Neural crest cell (in vitro differentiated cells): ENCODE data around the gene THOC7. TPM values are rescaled to one million over a fixed set of nuclear protein-coding genes. Genes with fewer than 3 reads are reported as not detected.

Source experiments
- DNase-seq: peaks from one replicate; pipeline ENCODE4 v3.0.0; 2021; ENCODE audit warnings: low read depth, mixed read lengths, low spot score
- H3K27ac Mint-ChIP-seq: one replicate; pipeline ENCODE4 v1.8.0; 2021; ENCODE audit warnings: mild to moderate bottlenecking, mixed read lengths; ENCODE audit not compliant: unreplicated experiment
- H3K27me3 Mint-ChIP-seq: 2 replicates; pipeline ENCODE4 v1.8.0; 2021; ENCODE audit warnings: low read depth, mild to moderate bottlenecking, mixed read lengths
- H3K36me3 Mint-ChIP-seq: 2 replicates; pipeline ENCODE4 v1.8.0; 2021; ENCODE audit warnings: low read depth, mild to moderate bottlenecking, mixed read lengths
- H3K4me1 Mint-ChIP-seq: 2 replicates; pipeline ENCODE4 v1.8.0; 2021; ENCODE audit warnings: mixed read lengths
- H3K4me3 Mint-ChIP-seq: one replicate; pipeline ENCODE4 v1.8.0; 2021; ENCODE audit warnings: mild to moderate bottlenecking, mixed read lengths
- H3K9me3 Mint-ChIP-seq: 2 replicates; pipeline ENCODE4 v1.8.0; 2021; ENCODE audit warnings: mixed read lengths
- total RNA-seq: library from RNA; stranded (reverse); gene quantifications from 2 replicates; pipeline ENCODE4 v1.2.1, GENCODE V29; 2021
- TF ChIP-seq, protein P1 (sequence below): fragments of 200-600 bp; sonication (generic); conservative IDR thresholded peaks from 2 replicates; pipeline ENCODE4 v1.5.0; 2021; ENCODE audit warnings: antibody characterized with exemption, mild to moderate bottlenecking

The THOC7 gene
- total RNA-seq, 1 donor from 2014 or later: 59.2 TPM

DNA sequence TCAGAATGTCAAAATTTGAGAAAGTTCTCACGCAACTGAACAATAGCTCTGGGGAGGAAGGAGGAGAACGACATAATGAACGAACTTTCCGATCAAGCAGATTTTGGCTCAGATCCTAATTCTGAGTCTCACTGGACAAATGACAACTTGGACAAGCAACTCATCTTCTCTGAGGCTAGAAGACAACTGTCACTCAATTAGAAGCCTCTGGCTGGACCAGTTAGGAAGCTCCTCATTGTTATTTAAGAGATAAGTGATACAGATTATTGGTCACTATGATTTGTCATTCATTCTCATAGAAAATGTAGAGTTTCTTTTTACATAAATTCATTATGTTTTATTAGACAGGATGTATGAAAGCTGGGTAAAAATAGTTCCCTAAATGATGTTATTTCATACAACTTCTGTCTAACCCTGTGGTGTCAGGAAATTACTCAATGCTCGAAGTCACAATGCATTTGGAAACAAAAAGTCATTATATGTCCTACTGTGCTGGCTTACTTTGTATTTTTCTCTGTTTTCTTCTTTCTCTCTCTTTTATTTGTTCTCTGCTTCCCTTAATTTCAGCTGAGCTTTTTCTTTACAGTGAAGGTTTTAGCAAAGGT is 55.5 kb downstream of the THOC7 start:
- Mint-ChIP-seq H3K36me3 (peaks cover 2% of the 10 kb centered on the region), H3K4me3 (no peak overlapping the region), H3K4me1 (no peaks in the 10 kb centered on the region), H3K27ac (no peak overlapping the region), H3K9me3 (peaks cover 3% of the 10 kb centered on the region), H3K27me3 (no peaks in the 10 kb centered on the region)
- TF ChIP-seq, protein P1, sequence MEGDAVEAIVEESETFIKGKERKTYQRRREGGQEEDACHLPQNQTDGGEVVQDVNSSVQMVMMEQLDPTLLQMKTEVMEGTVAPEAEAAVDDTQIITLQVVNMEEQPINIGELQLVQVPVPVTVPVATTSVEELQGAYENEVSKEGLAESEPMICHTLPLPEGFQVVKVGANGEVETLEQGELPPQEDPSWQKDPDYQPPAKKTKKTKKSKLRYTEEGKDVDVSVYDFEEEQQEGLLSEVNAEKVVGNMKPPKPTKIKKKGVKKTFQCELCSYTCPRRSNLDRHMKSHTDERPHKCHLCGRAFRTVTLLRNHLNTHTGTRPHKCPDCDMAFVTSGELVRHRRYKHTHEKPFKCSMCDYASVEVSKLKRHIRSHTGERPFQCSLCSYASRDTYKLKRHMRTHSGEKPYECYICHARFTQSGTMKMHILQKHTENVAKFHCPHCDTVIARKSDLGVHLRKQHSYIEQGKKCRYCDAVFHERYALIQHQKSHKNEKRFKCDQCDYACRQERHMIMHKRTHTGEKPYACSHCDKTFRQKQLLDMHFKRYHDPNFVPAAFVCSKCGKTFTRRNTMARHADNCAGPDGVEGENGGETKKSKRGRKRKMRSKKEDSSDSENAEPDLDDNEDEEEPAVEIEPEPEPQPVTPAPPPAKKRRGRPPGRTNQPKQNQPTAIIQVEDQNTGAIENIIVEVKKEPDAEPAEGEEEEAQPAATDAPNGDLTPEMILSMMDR: no peak
- DNase-seq: no peak

DNA sequence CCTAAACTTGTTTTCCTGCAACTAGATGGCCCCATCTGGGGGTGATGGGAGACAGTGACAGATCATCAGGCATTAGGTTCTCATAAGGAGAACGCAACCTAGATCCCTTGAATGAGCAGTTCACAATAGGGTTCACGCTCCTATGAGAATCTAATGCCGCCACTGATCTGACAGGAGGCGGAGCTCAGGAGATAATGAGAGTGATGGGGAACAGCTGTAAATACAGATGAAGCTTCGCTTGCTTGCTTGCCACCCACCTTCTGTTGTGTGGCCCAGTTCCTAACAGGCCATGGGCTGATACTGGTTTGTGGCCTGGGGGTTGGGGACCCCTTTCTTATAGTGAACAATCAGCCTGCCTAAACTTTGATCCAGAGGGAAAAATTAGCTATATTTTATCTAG is 59.7 kb downstream of the THOC7 start:
- TF ChIP-seq, protein P1: no peak
- H3K9me3 Mint-ChIP-seq: peaks cover 3% of the 10 kb centered on the region
- DNase-seq: no peak
- H3K27me3 Mint-ChIP-seq: no peaks in the 10 kb centered on the region
- peaks cover 2% of the 10 kb centered on the region for H3K36me3 Mint-ChIP-seq
- no peak overlapping the region for H3K4me3 Mint-ChIP-seq
- H3K4me1 Mint-ChIP-seq: peaks cover 3% of the 10 kb centered on the region
- no peak overlapping the region for H3K27ac Mint-ChIP-seq

DNA sequence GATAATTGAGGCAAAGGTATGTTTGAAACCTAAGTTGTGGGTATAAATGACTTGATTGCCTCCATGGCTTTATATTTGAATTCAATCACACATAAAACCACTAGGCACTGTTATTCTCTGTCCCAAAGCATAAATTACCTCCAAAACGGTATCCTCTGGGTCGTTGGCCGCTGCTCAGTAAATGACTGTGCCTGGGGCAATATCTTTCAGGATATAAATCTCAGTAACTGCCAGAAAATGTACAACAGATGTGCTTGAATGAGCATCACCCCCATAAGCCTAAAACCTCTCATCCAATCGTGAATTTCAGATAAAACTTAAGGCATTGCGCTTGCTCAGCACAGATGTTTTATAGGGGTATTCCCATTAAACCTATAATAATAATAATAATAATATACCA is 63.5 kb downstream of the THOC7 start:
- H3K4me3 Mint-ChIP-seq: no peak overlapping the region
- peaks cover 3% of the 10 kb centered on the region for H3K9me3 Mint-ChIP-seq
- peaks cover 2% of the 10 kb centered on the region for H3K36me3 Mint-ChIP-seq
- no peak for DNase-seq
- H3K27ac Mint-ChIP-seq: no peak overlapping the region
- peaks cover 6% of the 10 kb centered on the region for H3K4me1 Mint-ChIP-seq
- H3K27me3 Mint-ChIP-seq: no peaks in the 10 kb centered on the region
- TF ChIP-seq, protein P1: no peak

DNA sequence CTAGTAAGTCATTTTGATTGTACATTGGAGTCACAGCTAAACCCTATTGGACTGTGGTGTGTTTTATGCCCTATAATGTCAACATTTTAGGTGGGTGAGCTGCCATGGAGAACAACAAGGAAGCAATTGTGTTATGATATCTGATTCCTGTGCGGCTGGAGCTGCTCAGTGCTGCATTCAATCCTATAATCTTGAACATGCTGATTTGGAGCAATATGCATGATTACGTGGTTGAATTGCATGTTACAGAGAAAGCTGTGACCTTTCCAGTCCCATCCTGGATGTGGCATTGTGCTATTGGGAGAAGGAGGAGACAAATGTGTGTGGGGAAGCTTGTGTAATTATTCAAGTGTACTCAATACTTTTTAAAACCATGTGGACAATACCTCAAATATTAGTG is 64.7 kb downstream of the THOC7 start:
- DNase-seq: no peak
- no peak overlapping the region for H3K4me3 Mint-ChIP-seq
- H3K9me3 Mint-ChIP-seq: no peaks in the 10 kb centered on the region
- H3K36me3 Mint-ChIP-seq: no peaks in the 10 kb centered on the region
- H3K4me1 Mint-ChIP-seq: peaks cover 6% of the 10 kb centered on the region
- no peaks in the 10 kb centered on the region for H3K27me3 Mint-ChIP-seq
- no peak overlapping the region for H3K27ac Mint-ChIP-seq
- TF ChIP-seq, protein P1: no peak

DNA sequence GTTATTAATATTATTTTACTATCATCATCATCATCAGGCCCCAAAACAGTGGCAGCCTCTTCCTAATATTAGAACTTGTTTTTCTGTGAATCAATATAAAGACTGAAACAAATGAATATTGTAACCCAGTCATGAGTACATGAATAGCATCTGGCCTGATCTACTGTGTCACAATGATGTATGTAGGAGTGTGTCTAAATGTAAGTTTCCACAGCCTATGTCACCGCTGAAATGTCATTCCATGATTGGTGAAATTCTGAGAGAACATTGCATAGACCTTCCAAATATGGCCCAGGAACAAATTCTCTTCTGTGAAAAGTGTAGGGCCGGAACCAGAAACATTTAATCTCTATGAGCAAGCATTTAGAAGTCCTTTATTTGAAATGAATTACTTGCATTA is 65.1 kb downstream of the THOC7 start:
- Mint-ChIP-seq H3K27me3 (no peaks in the 10 kb centered on the region), H3K4me1 (peaks cover 6% of the 10 kb centered on the region), H3K27ac (no peak overlapping the region), H3K36me3 (no peaks in the 10 kb centered on the region), H3K9me3 (no peaks in the 10 kb centered on the region), H3K4me3 (no peak overlapping the region)
- TF ChIP-seq, protein P1: no peak
- DNase-seq: no peak
